Fibroblast of the aortic adventitia (primary cell): Measurements from ENCODE around the gene RBBP7. TPM values are rescaled to one million over a fixed set of nuclear protein-coding genes. Genes with fewer than 3 reads are reported as not detected.
A peak's percentile ranks its signal among the peaks of the same experiment; 100 is the strongest.
"Not testable (repeated sequence)": the region's sequence is repeated elsewhere in the genome, so short reads cannot be mapped to it uniquely, and the experiment has no call there.

Experiments used
- DNase-seq: peaks from one replicate; pipeline ENCODE4 v3.0.0-alpha.2; 2010; ENCODE audit warnings: low read depth
- H3K4me3 ChIP-seq: 2 replicates; pipeline ENCODE4 v1.5.1; 2011; ENCODE audit warnings: low read depth, mild to moderate bottlenecking, control low read depth, low read length, moderate library complexity
- total RNA-seq: library from RNA; depleted of rRNA; stranded (reverse); fragments of >200 nt; gene quantifications from 2 replicates; pipeline ENCODE4 v1.2.3, GENCODE V29; 2012; ENCODE audit warnings: low replicate concordance
- TF ChIP-seq, protein P1 (sequence below): IDR thresholded peaks from 2 replicates; pipeline ENCODE4 v1.5.1; 2011; ENCODE audit warnings: mild to moderate bottlenecking, low read length, control low read depth, inconsistent platforms; ENCODE audit not compliant: insufficient read depth

RBBP7 gene
- total RNA-seq, 1 donor: 120 TPM

DNA sequence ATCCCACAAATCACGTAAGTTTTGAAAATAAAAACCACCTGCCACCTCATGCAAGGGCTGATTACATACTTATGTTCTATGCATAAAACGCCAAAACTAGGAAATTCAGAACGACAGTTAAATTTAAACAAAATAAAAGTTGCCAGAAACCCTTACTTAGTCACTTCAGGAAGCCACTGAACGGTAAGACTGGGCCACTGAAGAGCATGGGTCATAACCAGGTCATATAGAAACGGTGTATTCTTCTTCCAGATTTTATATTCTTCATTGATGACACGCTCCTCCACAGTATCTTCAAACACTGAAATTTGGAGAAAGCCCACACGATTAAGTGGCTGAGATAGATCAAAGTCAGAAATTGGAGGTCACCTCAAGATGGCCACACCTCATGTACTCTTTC, 1.2 kb downstream of the RBBP7 start:
- DNase-seq: no peak
- peak overlapping the region; percentile 87 for H3K4me3 ChIP-seq
- TF ChIP-seq, protein P1, sequence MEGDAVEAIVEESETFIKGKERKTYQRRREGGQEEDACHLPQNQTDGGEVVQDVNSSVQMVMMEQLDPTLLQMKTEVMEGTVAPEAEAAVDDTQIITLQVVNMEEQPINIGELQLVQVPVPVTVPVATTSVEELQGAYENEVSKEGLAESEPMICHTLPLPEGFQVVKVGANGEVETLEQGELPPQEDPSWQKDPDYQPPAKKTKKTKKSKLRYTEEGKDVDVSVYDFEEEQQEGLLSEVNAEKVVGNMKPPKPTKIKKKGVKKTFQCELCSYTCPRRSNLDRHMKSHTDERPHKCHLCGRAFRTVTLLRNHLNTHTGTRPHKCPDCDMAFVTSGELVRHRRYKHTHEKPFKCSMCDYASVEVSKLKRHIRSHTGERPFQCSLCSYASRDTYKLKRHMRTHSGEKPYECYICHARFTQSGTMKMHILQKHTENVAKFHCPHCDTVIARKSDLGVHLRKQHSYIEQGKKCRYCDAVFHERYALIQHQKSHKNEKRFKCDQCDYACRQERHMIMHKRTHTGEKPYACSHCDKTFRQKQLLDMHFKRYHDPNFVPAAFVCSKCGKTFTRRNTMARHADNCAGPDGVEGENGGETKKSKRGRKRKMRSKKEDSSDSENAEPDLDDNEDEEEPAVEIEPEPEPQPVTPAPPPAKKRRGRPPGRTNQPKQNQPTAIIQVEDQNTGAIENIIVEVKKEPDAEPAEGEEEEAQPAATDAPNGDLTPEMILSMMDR: no peak

DNA sequence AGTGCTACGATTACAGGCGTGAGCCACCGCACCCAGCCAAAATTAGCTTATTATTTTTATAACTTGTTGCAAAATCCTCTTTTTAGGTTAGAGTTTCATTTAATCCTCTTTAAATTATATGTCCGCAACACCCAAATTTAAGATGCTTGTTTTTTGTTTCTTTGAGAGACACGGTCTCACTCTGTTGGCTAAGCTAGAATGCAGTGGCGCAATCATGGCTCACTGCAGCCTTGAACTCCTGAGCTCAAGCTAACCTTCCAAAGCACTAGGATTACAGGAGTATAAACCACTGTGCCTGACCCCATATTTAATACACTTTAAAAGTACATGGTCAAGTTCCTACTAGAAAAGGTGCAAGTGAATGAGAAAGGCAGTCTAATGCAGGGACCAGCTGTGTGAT, 2.2 kb downstream of the RBBP7 start:
- peak overlapping the region; percentile 87 for H3K4me3 ChIP-seq
- TF ChIP-seq, protein P1: no peak
- no peak for DNase-seq

DNA sequence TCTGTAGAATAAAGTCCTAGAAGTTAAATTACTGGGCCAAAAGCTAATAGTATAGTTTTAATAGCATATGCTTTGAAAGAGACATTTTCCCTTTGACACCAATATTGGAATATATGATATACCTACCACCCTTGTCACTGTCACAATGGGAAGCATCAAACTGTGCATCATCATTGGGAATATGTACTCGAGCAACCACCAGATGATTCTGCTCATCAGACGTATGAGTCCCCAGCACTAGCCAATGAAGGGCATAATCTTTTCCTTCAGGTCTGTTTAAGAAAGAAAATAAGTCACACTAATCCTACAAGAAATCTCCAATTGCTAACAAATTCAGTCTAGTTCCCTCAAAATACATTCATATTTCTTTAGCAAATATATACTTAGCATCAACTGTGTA, 7.3 kb downstream of the RBBP7 start:
- no peak overlapping the region for H3K4me3 ChIP-seq
- TF ChIP-seq, protein P1: no peak
- DNase-seq: no peak

DNA sequence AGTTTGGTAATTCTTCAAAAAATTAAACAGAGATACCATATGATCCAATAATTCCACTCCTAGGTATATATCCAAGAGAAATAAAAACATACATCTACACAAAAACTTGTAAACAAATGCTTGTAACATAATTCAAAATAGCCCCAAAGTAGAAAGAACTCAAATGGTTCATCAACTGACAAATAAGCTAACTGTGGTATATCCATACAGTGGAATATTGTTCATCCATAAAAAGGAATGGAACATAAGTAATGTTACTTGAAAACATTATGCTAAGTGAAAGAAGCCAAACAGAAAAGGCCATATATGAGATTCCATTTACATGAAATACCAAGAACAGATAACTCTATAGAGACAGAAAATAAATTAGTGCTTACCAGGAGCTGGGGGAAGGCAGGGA, 13.4 kb downstream of the RBBP7 start:
- TF ChIP-seq, protein P1: no peak
- DNase-seq: no peak
- H3K4me3 ChIP-seq: no peak overlapping the region

DNA sequence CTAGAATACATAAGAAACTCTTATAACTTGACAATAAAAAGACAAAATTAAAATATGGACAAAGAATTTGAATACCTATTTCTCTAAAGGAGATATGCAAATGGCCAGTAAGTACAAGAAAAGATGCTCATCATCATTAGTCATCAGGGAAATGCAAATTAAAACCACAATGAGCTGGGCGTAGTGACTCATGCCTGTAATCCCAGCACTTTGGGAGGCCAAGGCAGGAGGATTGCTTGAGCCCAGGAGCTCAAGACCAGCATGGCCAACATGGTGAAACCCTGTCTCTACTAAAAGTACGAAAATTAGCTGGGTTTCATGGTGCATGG, 14.1 kb downstream of the RBBP7 start:
- not testable (repeated sequence) for H3K4me3 ChIP-seq, DNase-seq

DNA sequence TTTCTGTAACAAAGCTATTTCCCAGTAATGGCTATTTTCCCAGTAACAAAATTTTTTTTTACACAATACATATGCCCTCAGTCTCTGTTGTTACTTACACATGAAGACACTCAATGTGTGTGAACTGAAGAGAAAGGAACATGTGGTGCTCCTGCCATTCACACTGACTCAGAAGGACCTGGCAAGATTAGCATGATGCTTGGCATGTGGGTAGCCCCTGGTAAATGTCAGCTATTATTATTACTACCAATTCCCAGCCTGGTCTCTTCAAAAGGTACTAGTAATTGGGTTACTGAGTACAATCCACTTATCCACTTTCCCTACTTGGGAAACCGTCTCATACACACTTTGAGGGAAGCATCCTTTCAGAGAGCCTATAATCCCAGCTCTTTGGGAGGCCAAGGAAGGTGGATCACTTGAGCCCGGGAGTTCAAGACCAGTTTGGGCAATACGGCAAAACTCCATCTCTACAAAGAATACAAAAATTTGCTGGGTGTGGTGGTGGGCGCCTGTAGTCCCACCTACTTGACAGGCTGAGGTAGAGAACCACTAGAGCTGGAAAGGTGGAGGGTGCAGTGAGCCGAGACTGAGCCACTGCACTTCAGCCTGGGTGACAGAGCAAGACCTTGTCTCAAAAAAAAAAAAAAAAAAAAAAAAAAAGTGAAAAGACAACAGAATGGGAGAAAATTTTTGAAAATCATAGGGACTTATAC, 14.6 kb downstream of the RBBP7 start:
- no peak overlapping the region for H3K4me3 ChIP-seq
- TF ChIP-seq, protein P1: no peak
- no peak for DNase-seq

DNA sequence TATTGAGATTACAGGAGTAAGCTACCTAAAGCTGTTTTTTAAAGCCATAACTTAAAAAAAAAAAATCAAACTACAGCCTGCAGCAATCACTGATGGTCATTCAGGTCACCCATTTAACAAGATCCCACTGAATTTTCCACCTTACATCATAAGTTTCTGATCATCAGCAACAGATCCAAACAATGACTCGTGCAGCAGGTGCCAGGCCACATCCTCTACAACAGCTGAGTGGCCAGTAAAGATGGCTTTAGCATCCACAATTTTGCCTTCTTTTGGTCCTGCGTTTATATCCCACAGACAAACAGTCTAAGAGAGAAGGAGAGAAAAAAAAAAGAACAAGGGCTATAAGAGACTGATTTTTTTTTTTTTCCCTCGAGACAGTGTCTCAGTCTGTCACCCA, 16.6 kb downstream of the RBBP7 start:
- TF ChIP-seq, protein P1: no peak
- no peak for DNase-seq
- no peak overlapping the region for H3K4me3 ChIP-seq
